DND-41 (cell line): ENCODE results near the gene BMPER.

Experiments used
- ATAC-seq: fragments of 200-7000 bp; cut with Tn5 transposase; 3 replicates; pipeline ENCODE4 v1.9.1; 2021; ENCODE audit warnings: low read depth; ENCODE audit not compliant: insufficient read depth
- DNase-seq: peaks from one replicate; pipeline ENCODE4 v3.0.0-alpha.2; 2020
- H2AFZ ChIP-seq: 2 replicates; pipeline ENCODE4 v1.6.0; 2012; ENCODE audit warnings: low read depth, low read length
- H3K27ac ChIP-seq: 2 replicates; pipeline ENCODE4 v1.5.1; 2012; ENCODE audit warnings: low read length, inconsistent platforms
- H3K27me3 ChIP-seq: fragments of 200-600 bp; sonication (generic); 2 replicates; pipeline ENCODE4 v1.6.0; 2012; ENCODE audit warnings: low read length, mild to moderate bottlenecking, inconsistent platforms; ENCODE audit not compliant: insufficient read depth, poor library complexity
- H3K36me3 ChIP-seq: 2 replicates; pipeline ENCODE4 v1.5.1; 2012; ENCODE audit warnings: low read length, inconsistent platforms; ENCODE audit not compliant: insufficient read depth
- H3K4me1 ChIP-seq: 2 replicates; pipeline ENCODE4 v1.5.1; 2012; ENCODE audit warnings: mild to moderate bottlenecking, low read length; ENCODE audit not compliant: insufficient read depth
- H3K4me2 ChIP-seq: 2 replicates; pipeline ENCODE4 v1.6.0; 2012; ENCODE audit warnings: mild to moderate bottlenecking, moderate library complexity, low read length, inconsistent platforms; ENCODE audit not compliant: insufficient read depth
- H3K4me3 ChIP-seq, 2 experiments: fragments of 200-600 bp in 1 of 2; shearing (Covaris generic) in 1 of 2; 2 replicates each; pipeline ENCODE4 v1.5.1; 2012 to 2016; ENCODE audit warnings: inconsistent platforms in 2 of 2, low read length in 2 of 2, mild to moderate bottlenecking in 2 of 2, low read depth in 1 of 2, moderate library complexity in 1 of 2
- H3K79me2 ChIP-seq: 2 replicates; pipeline ENCODE4 v1.6.0; 2012; ENCODE audit warnings: low read length, inconsistent platforms; ENCODE audit not compliant: insufficient read depth
- H3K9ac ChIP-seq: 2 replicates; pipeline ENCODE4 v1.6.0; 2012; ENCODE audit warnings: low read depth, mild to moderate bottlenecking, inconsistent platforms, low read length, moderate library complexity
- H3K9me3 ChIP-seq: 2 replicates; pipeline ENCODE4 v1.5.1; 2012; ENCODE audit warnings: low read length, moderate library complexity, mild to moderate bottlenecking, inconsistent platforms; ENCODE audit not compliant: insufficient read depth, severe bottlenecking
- H4K20me1 ChIP-seq: 2 replicates; pipeline ENCODE4 v1.6.0; 2012; ENCODE audit warnings: low read length; ENCODE audit not compliant: insufficient read depth
- EZH2 ChIP-seq: IDR thresholded peaks from 3 replicates; pipeline ENCODE4 v1.6.1; 2012; ENCODE audit warnings: borderline replicate concordance, low read depth, mild to moderate bottlenecking, moderate library complexity, low read length, inconsistent platforms; ENCODE audit not compliant: severe bottlenecking
- TF ChIP-seq, protein P1 (sequence below): IDR thresholded peaks from 2 replicates; pipeline ENCODE4 v1.5.1; 2012; ENCODE audit warnings: borderline replicate concordance, low read length, moderate library complexity, mild to moderate bottlenecking; ENCODE audit not compliant: poor library complexity, severe bottlenecking; ENCODE audit errors: extremely low read depth

Gene BMPER

GRCh38 chr7:33876596-33877274 is 28.6 kb upstream of the BMPER start:
- no peaks in the 10 kb centered on the region for H3K4me1 ChIP-seq

GRCh38 chr7:33880787-33881186 is 24.6 kb upstream of the BMPER start:
- DNase-seq (no peak), ATAC-seq (no peak)
- H3K4me3 ChIP-seq, result no peak overlapping the region
- TF ChIP-seq EZH2, result no peak
- TF ChIP-seq, protein P1, sequence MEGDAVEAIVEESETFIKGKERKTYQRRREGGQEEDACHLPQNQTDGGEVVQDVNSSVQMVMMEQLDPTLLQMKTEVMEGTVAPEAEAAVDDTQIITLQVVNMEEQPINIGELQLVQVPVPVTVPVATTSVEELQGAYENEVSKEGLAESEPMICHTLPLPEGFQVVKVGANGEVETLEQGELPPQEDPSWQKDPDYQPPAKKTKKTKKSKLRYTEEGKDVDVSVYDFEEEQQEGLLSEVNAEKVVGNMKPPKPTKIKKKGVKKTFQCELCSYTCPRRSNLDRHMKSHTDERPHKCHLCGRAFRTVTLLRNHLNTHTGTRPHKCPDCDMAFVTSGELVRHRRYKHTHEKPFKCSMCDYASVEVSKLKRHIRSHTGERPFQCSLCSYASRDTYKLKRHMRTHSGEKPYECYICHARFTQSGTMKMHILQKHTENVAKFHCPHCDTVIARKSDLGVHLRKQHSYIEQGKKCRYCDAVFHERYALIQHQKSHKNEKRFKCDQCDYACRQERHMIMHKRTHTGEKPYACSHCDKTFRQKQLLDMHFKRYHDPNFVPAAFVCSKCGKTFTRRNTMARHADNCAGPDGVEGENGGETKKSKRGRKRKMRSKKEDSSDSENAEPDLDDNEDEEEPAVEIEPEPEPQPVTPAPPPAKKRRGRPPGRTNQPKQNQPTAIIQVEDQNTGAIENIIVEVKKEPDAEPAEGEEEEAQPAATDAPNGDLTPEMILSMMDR, result no peak
- no peaks in the 10 kb centered on the region for H3K36me3 ChIP-seq
- H3K79me2 ChIP-seq, result no peaks in the 10 kb centered on the region
- no peak overlapping the region for H3K27ac ChIP-seq
- H4K20me1 ChIP-seq, result no peaks in the 10 kb centered on the region
- no peak overlapping the region for H2AFZ ChIP-seq
- no peaks in the 10 kb centered on the region for H3K9me3 ChIP-seq
- no peak overlapping the region for H3K4me2 ChIP-seq
- H3K27me3 ChIP-seq, result no peaks in the 10 kb centered on the region
- H3K4me1 ChIP-seq, result no peaks in the 10 kb centered on the region
- H3K9ac ChIP-seq, result no peak overlapping the region

More at GRCh38 chr7:33876596-33877274, 28.6 kb upstream of the BMPER start:
- DNase-seq (no peak), ATAC-seq (no peak)
- no peak overlapping the region for H3K27ac ChIP-seq
- no peak for TF ChIP-seq EZH2
- TF ChIP-seq, protein P1, result no peak
- no peaks in the 10 kb centered on the region for H3K9me3 ChIP-seq
- H3K36me3 ChIP-seq, result no peaks in the 10 kb centered on the region
- no peak overlapping the region for H3K4me2 ChIP-seq
- H3K79me2 ChIP-seq, result no peaks in the 10 kb centered on the region
- no peaks in the 10 kb centered on the region for H3K27me3 ChIP-seq
- H4K20me1 ChIP-seq, result no peaks in the 10 kb centered on the region
- no peak overlapping the region for H3K9ac ChIP-seq
- H3K4me3 ChIP-seq, result no peak overlapping the region
- H2AFZ ChIP-seq, result no peak overlapping the region

- H3K79me2 ChIP-seq, result no peaks in the 10 kb centered on the region
- DNase-seq (no peak), ATAC-seq (no peak)
- H3K4me1 ChIP-seq, result no peaks in the 10 kb centered on the region
- H3K4me2 ChIP-seq, result no peak overlapping the region
- no peak overlapping the region for H2AFZ ChIP-seq
- H3K27me3 ChIP-seq, result no peaks in the 10 kb centered on the region
- no peak overlapping the region for H3K27ac ChIP-seq
- no peak overlapping the region for H3K4me3 ChIP-seq
- no peaks in the 10 kb centered on the region for H3K36me3 ChIP-seq
- H3K9ac ChIP-seq, result no peak overlapping the region
- TF ChIP-seq, protein P1, result no peak
- TF ChIP-seq EZH2, result no peak
- H4K20me1 ChIP-seq, result no peaks in the 10 kb centered on the region
- H3K9me3 ChIP-seq, result no peaks in the 10 kb centered on the region
Observed at GRCh38 chr7:33881316-33881715, 24.0 kb upstream of the BMPER start.
